GM19372 (cell line): ENCODE data around the gene GPSM1.

Experiments used
- ATAC-seq: cut with Tn5 transposase; IDR thresholded peaks from one replicate; pipeline ENCODE4 v1.9.1; 2021; ENCODE audit warnings: mild to moderate bottlenecking, low read depth, moderate library complexity; ENCODE audit not compliant: unreplicated experiment

Gene GPSM1

GRCh38 chr9:136290508-136291000, 36.8 kb upstream of the GPSM1 start:
- ATAC-seq, result no peak

GRCh38 chr9:136291306-136292025, 35.9 kb upstream of the GPSM1 start:
- ATAC-seq, result no peak

- no peak for ATAC-seq
These were observed 35.3 kb upstream of the GPSM1 start for GRCh38 chr9:136292026-136292538.

- no peak for ATAC-seq
These were observed 34.5 kb upstream of the GPSM1 start for GRCh38 chr9:136292591-136293448.

- no peak for ATAC-seq
These were observed 33.8 kb upstream of the GPSM1 start for GRCh38 chr9:136293476-136294077.

GRCh38 chr9:136294437-136294836, 32.9 kb upstream of the GPSM1 start:
- no peak for ATAC-seq

GRCh38 chr9:136295055-136295454, 32.3 kb upstream of the GPSM1 start:
- ATAC-seq, result no peak

GRCh38 chr9:136295542-136296433, 31.6 kb upstream of the GPSM1 start:
- no peak for ATAC-seq

- ATAC-seq, result no peak
These were observed 30.8 kb upstream of the GPSM1 start for GRCh38 chr9:136296434-136297015.

GRCh38 chr9:136297016-136297691, 30.2 kb upstream of the GPSM1 start:
- no peak for ATAC-seq

- no peak for ATAC-seq
These were observed 29.3 kb upstream of the GPSM1 start for GRCh38 chr9:136297766-136298735.

- ATAC-seq, result no peak
These were observed 28.2 kb upstream of the GPSM1 start for GRCh38 chr9:136299116-136299515.

GRCh38 chr9:136299541-136299940, 27.8 kb upstream of the GPSM1 start:
- no peak for ATAC-seq

- no peak for ATAC-seq
These were observed 27.3 kb upstream of the GPSM1 start for GRCh38 chr9:136300016-136300545.

GRCh38 chr9:136300866-136301265, 26.5 kb upstream of the GPSM1 start:
- ATAC-seq, result no peak

- no peak for ATAC-seq
These were observed 24.8 kb upstream of the GPSM1 start for GRCh38 chr9:136302527-136302926.

GRCh38 chr9:136303066-136303824, 24.1 kb upstream of the GPSM1 start:
- ATAC-seq, result no peak
